Activated CD8-positive, alpha-beta memory T cell treated with anti-CD3 and anti-CD28 coated beads, Interleukin-2, amount 50 U/mL, for 24 hours (primary cell): ENCODE results near the gene IQCK.
"Not testable (repeated sequence)": the region's sequence is repeated elsewhere in the genome, so short reads cannot be mapped to it uniquely, and the experiment has no call there.

Experiments
- DNase-seq: peaks from one replicate; pipeline ENCODE4 v3.0.0-alpha.2; 2020; ENCODE audit errors: extremely low read depth

Gene IQCK

DNA sequence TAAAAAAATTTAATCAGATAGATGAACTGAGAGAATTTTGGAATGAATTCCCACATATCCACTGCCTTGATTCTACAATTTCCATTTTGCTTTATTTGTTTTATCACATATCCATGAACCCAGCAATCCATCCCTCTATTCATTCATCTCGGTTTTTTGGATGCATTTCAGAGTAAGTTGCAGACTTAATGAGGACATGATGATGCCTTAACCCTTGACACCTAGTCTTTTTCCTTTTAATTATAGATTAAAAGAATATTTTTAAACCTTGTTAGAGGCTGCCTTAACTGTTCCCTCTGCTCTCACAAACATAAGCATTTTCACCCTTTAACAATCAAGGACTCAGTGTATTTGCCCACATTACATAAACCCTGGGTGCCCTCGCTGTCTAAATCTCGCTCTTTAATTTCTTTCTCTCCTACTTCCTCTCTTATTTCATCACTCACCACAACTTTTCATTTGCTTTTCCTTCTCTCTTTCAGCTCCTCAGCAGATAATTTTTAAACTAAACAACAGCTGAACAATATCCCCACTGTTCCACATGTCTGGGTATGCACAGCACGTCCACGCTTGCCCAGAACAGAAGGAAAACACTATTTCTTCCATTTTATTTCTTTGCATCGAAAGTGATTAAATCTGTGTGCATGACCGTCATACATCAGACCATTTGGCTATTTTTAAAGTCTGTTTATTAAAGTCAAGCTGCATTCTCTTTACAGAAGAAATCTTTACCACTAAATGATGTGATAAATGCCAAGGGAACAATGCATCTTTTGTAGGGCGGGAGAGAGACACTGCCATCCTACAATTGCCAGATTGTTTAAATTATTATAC lies 39.9 kb downstream of the IQCK start:
- no peak for DNase-seq

DNA sequence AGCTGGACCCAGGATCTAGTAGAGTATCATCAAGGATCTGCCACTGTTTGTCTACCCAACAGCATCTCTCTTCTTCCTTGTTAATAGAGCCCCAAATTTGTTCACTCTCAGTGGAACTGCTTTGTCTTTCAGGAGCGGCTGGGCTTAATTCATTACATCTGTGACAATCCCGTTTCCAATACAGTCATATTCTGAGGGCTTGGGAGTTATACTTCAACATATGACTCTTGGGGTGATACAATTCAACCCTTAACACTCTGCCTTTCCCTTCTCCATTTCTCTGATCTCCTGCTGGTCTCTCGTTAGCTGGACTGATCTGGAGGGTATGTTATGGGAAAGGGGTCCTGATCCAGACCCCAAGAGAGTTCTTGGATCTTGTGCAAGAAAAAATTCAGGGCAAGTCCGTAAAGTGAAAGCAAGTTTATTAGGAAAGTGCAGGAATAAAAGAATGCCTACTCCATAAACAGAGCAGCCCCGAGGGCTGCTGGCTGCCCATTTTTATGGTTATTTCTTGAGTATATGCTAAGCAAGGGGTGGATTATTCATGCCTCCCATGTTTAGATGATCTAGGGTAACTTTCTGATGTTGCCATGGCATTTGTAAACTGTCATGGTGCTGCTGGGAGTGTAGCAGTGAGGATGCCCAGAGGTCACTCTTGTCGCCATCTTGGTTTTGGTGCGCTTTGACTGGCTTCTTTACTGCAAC lies 42.4 kb downstream of the IQCK start:
- DNase-seq: no peak

DNA sequence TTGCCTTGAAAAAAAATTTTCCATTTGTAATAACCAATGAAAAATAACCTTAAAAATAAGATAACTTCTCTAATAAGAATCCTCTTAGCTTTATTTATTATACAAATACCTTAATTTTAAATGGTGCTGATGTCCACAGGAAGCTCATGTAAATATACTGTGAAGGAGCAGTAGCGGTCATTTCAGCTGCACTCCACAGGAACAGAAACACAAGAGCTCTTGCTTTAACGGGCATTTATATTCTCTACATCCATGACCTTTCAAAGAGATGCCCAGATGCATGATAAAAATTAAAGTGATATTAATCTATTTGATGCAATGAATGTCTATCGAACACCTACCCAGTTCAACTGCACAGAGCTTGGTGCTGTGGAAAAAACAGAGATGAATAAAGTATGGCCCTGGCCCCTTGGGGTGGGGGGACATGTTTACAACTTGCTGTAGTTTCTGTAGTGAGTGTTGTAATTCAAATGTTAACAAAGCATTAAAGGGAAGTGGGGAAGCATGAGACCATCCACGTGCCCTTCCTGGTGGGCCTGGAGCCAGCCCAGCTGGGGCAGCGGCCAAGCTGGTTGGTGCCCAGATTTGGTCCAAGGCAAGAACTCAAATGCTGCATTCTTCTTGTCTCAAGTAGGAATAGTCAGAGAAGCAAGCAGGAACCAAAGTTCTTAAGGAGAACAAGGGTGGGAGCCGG lies 47.9 kb downstream of the IQCK start:
- DNase-seq: no peak

DNA sequence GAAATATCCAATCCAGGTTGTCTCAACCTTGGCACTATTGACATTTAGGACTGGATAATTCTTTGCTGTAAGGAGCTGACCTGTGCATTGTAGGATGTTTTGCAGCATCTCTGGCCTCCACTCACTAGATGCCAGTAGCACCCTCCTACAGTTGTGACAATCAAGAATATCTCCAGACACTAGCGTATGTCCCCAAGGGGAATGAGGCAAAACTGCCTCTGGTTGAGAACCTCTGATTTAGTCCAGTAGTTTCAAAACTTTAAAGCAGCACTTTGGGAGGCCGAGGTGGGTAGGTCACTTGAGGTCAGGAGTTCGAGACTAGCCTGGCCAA lies 48.4 kb downstream of the IQCK start:
- no peak for DNase-seq

DNA sequence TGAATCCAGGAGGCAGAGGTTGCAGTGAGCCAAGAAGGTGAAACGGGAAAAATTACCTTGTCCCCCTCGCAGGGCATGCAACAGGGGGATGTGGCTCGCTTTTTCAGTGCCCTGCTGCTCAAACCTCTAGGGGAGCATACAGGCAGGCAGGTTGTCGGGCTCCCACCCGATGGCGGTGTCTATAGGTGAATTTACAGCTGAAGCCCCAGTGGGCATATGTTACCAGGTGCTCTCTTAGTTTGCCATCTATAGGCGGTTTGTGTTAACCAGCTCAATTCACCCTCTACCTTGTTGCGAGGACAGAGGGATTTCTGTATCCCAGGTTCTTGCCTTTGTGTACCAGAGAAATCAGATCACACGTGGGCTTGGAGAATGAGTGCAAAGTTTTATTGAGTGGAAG lies 48.9 kb downstream of the IQCK start:
- no peak for DNase-seq

DNA sequence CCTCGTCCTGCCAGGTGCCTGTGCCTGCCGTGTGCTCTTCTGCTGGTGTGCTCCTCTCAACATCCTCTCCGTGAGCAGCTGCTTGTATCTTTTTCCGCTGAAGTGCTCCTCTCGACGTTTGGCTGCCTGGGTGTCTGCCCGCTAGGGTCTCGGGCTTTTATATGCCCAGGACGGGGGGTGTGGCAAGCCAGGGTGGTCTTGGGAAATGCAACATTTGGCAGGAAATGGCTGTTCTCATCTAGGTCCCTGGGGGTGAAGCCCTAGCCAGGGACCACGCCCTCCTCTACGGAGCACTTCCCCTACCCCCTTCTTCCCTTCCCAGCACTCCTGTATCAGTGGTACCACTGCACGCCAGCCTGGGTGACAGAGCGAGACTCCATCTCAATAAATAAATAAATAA lies 49.4 kb downstream of the IQCK start:
- DNase-seq: no peak

DNA sequence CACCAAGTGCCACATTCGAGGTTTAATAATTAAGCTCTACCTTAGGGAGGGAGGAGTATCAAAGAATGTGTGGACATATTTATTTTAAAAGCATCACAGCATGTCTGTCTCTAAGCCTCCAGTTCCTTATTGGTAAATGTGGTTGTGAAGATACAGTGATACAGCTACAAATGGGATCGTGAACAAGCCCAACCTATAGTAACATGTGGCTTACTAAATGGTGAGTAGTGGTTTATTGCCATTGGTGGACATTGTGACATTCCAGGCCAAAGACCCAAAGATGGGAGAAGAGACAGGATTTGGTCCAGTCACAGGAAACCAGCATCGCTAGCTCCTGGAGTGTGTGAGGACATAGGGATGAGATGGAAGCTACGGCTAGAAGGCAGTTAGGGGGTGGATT lies 51.2 kb downstream of the IQCK start:
- no peak for DNase-seq

DNA sequence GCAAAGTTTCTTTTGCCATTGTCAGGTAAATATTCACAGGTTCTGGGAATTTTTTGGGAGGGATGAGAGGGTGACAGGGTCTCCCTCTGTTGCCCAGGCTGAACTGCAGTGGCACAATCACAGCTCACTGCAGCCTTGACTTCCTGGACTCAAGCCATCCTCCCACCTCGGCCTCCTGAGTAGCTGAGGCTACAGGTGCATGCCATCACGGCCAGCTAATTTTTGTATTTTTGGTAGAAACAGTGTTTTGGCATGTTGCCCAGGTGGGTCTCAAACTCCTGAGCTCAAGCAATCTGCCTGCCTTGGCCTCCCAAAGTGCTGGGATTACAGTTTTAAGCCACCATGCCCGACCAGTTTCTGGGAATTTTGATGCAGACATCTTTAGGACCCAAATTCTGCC lies 53.0 kb downstream of the IQCK start:
- no peak for DNase-seq

DNA sequence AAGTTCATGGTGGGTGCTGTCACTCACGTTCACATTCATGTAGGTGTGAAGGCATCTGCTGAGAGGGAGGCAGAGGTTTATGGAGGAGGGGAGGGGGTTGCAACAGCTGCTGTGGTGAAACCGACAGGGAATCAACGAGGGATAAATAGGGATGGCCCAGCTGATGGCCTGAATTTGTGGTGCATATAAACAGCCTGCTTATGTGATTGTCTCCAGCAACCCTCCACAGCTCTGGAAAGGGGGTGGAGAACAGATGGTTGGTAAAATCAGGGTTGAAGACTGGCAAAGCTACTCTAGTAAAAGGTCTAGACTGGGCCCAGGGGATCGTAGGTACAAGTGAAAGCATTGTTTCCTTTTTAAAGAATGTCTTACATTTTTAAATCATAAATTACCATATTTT lies 53.7 kb downstream of the IQCK start:
- DNase-seq: no peak

DNA sequence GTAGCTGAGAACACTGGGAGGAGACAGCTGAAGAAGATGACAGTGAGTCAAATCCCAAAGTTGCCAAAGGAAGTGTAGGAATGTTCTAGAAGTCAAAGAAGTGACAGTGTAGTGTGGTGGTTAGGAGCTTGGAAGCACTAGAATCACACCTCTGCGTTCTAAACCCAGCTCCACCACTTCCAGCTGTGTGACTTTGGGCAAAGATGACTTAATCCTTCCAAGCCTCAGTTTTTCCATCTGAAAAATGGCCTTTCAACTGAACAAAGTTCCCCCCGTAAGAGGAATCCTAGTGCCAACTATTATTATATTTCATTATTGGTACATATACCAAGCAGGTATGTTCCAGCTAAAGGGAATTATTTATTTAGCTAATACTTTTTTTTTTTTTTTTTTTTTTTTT lies 56.0 kb downstream of the IQCK start:
- DNase-seq: no peak

DNA sequence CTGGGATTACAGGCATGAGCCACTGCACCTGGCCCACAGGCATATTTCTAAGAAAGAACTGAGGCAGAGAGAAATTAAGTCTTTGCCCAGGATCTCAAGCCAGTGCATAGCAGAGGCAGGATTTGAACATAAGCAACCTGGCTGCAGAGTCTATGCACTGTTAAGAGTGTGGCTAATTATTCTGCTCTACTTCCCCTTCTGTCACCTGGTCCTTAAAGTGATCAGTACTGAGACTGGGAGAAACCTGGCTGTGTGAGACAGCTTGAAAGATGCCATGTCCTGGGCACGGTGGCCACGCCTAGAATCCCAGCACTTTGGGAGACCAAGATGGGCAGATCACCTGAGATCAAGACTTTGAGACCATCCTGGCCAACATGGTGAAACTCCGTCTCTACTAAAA lies 58.1 kb downstream of the IQCK start:
- DNase-seq: no peak

DNA sequence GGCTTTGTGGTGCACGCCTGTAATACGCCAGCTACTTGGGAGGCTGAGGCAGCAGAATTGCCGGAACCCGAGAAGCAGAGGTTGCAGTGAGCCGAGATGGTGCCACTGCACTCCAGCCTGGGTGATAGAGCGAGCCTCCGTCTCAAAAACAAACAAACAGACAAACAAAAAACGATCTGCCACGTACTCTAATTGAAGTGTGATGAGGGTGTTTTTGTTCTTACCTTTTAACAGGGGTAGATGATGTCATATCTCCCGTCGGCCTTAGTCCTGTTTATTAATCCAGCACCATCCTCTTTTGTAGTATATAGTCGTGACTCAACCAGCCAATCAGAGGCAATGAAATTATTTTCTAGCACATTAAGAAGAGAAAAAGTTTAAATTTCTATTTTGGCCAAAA lies 58.5 kb downstream of the IQCK start:
- DNase-seq: no peak

DNA sequence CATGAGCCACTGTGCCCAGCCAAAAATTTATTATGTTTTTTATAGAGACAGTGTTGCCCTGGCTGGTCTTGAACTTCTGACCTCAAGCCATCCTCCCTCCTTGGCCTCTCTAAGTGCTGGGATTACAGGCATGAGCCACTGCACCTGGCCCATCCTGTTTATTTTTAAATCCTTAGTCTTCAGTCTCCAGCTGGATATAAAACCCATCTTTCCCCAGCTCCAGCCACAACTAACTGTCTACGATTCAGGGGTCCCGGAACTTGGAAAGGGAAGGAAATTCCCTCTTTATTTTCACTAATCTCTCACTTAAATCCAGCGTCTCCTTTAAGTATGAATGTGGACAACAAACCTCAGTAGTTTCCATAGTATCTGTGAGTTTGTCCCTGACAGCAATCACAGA lies 62.2 kb downstream of the IQCK start:
- DNase-seq: no peak

DNA sequence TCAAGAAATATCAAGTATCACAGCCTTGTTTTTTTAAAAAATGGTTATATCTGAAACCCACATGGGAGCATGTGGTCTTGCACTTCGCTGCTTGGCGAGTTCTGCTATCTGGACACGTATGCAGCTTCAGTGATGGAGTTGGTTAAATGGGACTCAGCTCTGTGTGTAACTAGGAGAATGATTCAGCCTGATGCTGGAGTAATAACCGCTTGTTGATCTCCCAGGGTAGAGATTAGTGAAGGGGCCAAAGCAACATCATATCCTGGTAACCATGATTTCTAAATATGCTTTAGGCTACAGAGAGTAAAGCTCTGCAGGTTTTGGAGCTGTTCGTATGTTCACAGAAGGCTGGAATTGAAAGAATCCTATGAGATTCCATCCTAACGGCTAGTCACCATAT lies 63.2 kb downstream of the IQCK start:
- DNase-seq: no peak

DNA sequence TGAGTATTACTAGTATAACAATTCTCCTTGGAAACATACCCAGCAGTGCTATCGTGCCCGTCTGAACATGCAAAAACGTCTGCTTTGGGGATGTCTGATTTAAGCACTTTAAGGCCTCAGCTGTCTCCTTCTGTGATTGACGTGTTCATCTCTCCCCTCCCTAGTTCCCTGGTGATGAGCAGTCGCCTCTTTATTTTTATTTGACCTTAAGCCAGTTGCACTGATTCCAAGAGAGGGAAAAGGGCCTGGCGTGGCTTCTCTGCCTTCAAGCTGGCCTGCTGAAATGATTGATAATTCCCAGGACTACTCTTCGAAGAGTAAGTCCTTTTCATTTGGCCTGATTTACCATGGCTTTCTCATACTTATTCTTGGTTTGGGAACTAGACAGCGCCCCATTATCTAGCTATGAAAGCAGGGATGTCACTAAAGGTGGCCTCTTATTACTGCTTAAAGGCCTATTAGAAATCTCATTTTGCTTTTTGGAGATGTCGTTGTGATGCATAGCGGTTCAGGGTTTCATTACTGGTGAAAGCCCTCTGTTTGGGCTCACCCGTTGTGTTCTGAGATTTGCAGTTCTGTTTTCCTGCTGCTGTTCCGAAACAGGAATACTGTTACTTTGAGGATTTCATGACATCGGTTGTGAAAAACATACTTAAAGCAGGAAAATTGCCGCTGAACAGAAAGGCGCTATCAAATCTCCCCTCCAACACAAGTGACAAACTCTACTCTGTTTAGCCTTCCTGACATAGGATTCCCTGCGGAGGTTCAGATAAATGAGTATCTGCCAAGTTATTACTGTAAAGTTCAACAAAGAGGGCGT lies 65.5 kb downstream of the IQCK start:
- no peak for DNase-seq

DNA sequence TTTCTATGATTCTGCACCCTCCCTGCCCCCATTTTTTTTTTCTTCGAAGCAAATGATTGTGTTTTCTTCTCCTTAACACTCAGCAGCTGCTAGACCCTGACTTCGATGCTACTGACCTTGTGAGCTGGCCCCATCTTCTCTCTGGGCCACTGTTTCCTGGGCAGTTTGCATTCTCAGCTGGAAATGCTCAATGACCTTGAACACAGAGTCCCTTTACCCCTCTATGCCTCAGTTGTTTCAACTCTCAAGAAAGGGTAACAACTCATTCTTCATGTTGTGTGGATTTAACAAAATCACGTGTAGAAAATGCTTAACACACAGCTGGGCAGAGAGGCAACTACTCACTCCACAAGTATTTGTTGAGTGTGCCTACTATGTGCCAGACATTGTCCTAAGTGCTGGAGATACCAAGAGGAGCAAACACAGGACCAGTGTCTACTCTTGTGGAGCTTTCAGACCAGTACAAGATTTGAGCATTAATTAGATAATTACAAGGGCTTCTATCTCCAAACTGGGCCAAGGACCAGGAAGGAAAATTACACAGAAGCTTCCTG lies 66.2 kb downstream of the IQCK start:
- DNase-seq: no peak

DNA sequence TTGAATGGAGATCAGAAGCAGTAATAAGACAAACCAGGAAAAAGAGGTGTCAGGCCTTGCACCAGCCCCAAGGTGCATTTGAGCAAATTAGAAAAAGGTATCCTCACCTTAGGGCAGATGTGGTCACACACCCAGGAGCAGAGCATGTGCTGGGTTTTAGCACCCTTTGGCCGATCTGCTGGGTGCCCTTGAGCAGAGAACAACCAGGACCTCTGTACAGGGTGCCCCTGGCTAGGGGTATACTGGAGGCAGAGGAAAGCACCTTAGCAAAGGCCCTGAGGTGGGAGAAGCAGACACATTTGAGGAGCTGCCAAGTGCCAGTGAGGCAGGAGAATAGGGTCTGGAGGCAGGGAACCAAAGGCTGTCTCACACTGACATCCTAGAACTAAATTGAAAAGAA lies 67.0 kb downstream of the IQCK start:
- DNase-seq: no peak

DNA sequence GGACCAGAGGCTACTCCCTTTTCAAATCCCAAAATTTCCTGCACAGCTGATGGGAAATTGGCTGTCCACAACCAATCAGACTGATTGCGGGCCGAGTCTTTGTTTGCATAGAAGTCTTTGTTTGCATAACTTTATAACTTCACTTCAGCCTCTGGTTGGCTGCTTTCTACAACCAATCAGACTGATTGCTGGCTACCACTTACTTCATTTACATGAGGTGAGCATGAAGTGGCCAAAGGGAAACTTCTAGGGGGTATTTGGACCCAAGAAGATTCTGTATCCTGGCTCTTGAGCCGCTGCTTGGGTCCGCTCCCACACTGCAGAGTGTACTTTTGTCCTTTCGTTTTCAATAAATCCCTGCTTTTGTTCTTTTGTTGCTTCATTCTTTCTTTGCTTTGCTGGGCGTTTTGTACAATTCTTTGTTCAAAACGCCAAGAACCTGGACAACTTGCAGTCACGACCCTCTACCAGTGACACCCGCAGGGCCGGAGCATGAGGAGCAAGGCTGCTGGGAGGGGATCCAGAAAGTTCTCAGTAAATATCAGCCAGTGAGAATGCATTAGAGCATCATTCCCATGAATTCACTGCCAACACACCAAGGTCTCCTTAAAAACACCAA lies 67.5 kb downstream of the IQCK start:
- DNase-seq: no peak

DNA sequence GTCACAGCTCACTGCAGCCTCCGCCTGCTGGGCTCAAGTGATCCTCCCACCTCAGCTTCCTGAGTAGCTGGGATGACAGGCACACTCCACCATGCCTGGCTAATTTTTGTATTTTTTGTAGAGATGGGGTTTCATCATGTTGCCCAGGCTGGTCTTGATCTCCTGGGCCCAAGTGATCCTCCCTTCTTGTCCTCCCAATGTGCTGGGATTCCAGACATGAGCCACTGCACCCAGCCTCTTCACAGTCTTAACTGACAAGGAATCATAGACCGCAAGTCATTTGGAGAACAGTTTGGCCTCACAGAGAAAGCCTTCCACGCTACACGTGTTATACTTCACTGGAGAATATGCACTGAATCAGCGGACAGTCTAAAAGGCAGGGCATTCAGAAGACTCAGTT lies 83.3 kb downstream of the IQCK start:
- DNase-seq: not testable (repeated sequence)

DNA sequence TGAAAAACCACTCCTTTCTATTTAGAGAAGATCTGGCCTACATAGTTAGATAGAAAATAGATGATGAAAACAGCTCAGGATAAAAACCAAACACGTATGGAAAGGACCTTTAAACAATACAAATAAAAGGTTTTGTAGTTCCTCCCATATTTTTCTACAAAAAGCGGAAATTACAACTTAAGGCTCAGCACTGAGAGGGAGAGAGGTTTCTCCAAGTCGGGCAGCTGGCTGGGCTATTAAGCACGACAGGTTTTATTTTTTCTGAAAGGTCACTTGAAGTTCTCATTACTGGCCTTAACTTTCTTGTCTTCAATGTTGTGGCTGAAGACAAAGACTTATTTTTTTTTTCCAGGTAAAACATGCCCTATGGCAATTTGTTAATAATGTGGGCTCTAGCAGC lies 83.8 kb downstream of the IQCK start:
- DNase-seq: not testable (repeated sequence)

DNA sequence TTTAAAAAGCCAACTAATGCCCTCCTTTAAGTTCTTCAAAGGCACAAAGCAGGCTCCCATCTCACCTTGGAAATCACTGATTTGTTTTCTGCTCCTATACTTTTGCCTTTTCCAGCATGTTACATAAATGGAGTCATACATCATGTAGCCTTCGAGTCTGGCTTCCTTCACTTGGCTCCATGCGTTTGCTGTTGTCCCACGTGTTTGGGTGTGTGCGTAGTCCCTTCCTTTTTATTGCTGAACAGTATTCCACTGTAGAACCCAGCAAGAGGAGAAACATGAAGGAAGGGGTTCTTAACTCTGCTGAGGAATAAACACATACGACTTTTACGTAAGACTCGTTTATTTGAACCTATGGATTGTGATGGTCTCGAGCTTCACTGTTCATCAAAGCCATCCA lies 84.5 kb downstream of the IQCK start:
- no peak for DNase-seq
